LNCAP (cell line): ENCODE results near the gene RNF212.
A peak's percentile ranks its signal among the peaks of the same experiment; 100 is the strongest.

Experiments
- TF ChIP-seq, protein P1 (sequence below): fragments of 450-650 bp; IDR thresholded peaks from 2 replicates; pipeline ENCODE4 v1.5.1; 2017; ENCODE audit warnings: mild to moderate bottlenecking

The RNF212 gene

GRCh38 chr4:1079711-1080265, 33.6 kb downstream of the RNF212 start:
- TF ChIP-seq, protein P1, sequence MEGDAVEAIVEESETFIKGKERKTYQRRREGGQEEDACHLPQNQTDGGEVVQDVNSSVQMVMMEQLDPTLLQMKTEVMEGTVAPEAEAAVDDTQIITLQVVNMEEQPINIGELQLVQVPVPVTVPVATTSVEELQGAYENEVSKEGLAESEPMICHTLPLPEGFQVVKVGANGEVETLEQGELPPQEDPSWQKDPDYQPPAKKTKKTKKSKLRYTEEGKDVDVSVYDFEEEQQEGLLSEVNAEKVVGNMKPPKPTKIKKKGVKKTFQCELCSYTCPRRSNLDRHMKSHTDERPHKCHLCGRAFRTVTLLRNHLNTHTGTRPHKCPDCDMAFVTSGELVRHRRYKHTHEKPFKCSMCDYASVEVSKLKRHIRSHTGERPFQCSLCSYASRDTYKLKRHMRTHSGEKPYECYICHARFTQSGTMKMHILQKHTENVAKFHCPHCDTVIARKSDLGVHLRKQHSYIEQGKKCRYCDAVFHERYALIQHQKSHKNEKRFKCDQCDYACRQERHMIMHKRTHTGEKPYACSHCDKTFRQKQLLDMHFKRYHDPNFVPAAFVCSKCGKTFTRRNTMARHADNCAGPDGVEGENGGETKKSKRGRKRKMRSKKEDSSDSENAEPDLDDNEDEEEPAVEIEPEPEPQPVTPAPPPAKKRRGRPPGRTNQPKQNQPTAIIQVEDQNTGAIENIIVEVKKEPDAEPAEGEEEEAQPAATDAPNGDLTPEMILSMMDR = no peak

DNA sequence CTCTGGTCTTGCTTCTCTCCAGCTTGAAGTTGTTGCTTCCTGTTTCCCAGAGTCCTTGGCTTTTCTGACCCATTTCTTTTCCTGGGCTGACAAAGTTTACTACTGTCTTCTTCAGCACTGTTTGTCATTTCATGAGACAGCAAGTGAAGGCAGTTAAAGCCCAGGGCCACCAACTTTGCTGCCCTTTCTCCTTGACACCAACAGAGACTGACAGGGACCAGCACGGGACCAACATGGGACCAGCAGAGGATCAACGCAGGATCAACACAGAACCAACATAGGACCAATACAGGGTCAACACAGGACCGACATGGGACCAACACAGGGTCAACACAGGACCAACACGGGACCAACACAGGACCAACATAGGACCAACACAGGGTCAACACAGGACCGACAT, 34.9 kb downstream of the RNF212 start:
- TF ChIP-seq, protein P1 = no peak

- TF ChIP-seq, protein P1 = no peak
These were observed 35.5 kb downstream of the RNF212 start for GRCh38 chr4:1077711-1078477.

DNA sequence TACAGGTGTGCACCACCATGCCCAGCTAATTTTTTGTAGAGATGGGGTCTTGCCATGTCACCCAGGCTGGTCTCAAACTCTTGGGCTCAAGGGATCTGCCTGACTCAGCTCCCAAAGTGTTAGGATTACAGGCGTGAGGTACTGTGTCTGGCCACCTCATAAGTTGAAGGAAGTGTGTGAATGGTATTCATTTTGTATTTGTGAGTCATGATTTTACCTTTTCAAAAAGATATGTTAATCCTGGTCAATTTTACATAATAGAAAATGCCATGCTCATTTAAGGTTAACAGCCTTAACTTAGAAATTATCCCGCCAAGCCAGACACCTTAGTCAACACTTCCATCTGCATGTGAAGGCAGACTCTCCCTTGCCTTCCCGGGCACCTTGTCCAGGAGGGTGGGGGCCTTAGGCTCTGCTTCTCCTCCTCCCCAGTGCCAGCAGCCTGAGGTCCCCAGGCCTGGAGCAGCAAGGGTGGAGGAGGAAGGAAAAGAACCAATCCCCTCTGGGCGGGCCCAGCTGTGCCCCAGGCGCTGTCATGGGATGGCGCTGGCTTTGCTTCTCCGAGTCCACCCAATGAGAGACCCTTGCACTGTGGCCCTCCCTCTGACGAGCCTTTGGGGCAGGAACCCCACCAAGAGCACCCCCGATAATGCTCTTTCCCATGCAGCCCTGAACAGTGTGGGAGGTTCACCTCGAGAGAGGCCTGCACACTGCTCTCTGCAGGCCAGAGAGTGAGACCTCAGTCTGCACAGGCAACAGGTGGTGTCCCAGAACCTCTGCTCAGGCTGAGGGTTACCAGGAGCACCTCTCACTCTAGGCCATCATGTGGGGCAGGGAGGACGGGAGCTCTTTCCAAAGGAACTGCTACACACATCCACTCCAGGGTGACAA, 37.3 kb downstream of the RNF212 start:
- TF ChIP-seq, protein P1 = no peak

GRCh38 chr4:1075225-1075624, 38.1 kb downstream of the RNF212 start:
- TF ChIP-seq, protein P1 = no peak

DNA sequence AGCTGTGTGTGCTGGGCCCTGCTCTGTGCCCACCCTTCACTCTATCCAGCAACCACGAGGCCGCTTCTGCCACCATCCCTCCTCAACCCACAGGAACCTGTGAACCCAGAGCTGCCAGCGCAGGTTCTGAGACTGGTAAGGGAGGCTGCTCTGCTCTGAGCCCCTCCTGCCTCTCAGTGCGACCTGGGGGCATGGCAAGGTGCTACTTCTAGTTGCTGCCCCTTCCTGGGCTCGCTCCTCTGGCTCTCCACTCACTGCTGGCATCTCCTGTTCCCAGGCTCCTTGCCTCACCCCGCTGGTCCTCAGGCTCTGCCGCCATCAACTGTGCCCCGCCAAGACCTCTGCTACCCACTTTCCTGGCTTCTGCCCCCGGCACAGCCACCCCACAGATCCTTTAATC, 39.3 kb downstream of the RNF212 start:
- TF ChIP-seq, protein P1 = no peak

DNA sequence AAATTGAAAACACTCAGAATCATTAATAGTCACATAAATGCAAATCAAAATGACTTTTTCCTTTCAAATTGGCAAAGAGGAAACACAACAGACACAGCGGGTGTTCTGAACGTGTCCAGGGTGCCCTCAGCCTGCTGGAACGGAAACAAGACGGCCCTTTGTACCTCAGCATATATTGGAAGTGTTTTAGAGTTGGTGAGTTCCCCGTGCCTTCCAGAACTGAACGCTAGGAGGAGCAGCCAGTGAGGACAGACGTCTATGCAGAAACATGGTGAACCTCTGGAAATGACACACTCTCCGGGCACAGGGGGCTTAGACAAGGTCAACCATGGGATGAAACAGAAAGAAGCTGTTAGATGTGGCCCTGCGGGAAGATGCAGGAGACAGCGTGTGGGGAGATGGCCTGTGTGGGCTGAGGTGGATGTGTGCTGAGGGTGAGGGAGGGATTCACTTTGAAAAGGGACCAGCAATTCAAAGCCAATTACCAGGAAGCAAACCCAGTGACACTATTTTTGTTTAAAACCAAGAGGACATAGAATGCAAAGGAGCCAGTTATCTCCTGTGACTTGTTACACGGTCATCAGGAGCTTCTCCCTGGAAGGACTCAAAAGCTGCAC, 40.4 kb downstream of the RNF212 start:
- TF ChIP-seq, protein P1 = peak; percentile 78
